GM21717 (cell line): ENCODE measurements around the gene CDC23.
"Not testable (repeated sequence)": the region's sequence is repeated elsewhere in the genome, so short reads cannot be mapped to it uniquely, and the experiment has no call there.

ENCODE experiments used
- ATAC-seq: cut with Tn5 transposase; IDR thresholded peaks from one replicate; pipeline ENCODE4 v1.9.1; 2021; ENCODE audit warnings: mild to moderate bottlenecking, moderate library complexity; ENCODE audit not compliant: unreplicated experiment

CDC23 gene

DNA sequence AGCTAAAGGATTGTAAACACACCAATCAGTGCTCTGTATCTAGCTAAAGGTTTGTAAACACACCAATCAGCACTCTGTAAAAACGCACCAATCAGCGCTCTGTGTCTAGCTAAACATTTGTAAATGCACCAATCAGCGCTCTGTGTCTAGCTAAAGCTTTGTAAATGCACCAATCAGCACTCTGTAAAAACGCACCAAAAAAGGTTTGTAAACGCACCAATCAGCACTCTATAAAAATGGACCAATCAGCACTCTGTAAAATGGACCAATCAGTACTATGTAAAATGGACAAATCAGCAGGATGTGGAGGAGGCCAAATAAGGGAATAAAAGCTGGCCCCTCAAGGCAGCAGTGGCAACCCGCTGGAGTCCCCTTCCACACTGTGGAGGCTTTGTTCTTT lies 69.5 kb downstream of the CDC23 start:
- ATAC-seq = not testable (repeated sequence)

DNA sequence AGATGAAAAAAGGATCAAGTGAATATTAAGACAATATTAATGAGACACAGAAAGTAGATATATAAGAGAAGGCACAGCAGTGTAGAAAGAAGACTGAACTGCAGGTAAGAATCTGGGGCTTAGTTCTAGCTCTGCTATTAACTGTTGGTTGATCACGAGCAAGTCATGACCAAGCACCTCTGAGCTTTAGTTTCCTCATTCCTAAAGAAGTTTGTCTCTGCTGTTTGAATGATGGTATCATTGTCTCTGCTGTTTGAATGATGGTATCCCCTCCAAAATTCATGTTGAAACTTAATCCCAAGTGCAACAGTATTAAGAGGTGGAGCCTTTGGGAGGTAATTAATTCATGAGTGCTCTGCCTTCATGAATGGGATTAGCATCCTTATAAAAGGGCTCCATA lies 71.4 kb downstream of the CDC23 start:
- no peak for ATAC-seq

DNA sequence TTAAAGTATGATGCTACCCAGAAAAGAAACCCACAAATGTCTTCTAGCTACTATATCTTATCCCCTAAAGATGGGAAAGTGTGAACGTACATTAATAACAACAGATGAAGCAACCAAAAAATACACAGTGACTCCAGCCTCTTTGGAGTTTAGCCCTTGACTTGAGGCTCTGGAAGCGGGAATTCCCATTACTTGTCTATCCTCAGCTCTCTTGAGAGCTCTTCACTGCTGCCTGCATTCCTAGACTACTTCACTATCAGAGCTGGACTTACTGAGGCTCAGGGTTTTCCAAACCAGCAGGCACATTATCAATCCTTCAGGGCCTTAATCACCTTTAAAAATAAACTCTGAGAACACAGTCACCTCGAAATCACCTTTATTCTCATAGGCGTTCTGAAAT lies 72.9 kb downstream of the CDC23 start:
- no peak for ATAC-seq

DNA sequence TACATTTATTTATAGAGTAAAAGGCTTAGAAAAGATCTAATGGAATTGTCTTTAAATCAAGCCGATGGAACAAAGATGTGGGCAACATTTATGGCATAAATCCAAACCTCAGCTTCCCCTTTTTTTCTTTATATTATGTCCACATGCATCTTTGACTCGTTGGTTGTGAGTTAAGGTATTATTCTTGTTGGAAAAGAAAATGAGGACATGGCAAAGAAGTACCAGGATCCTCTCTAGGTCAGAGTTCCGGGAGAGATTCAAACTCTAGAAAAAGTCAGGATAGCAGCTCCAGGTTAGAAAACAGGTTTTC lies 73.4 kb downstream of the CDC23 start:
- ATAC-seq = no peak

DNA sequence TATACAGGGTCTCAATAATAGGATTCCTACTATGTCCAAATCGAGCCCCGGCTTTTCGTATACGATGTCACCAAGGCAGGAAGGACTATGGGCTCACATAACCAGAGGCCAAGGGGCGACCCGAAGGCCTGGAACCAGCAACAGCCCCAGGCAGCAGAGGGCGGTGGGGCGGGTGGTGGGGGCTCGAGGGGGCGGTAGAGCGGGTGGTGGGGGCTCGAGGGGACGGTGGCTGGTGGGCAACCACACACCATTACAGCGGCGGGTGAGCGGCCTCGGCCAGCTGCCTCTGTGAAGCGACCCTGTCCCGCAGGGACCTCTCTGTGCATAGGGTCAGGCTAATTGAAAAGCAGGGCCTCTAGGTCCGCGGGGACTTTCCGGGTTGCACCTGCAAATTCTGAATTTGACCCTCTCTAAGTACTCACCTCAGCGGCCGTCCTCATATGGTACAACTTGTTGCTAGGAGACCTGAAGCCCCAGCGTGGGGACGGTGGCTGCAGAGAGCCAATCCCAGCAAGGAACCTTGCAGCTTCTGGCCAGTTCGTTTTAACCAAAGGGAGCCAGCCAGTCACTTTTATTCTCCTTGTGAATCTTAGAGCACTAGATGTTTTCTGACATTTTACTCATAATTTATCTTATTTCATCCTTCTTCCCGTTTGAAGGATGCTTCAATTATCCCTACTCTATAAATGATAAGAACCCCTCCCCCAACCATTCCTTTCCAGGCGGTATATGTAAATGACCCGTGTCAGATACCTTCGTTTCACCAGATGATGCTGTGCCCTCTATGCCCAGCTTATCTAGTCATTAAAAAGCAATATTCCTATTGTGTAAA lies 74.0 kb downstream of the CDC23 start, which contains the start of gene NME5:
Gene NME5 (minus strand): TSS at position 480 of the 832 bp plus-strand sequence. CDS start 648 bp downstream, outside the sequence.
- ATAC-seq = no peak
